Pancreas (tissue), 10 donors: ENCODE measurements around the gene L3MBTL1. TPM values are rescaled to one million over a fixed set of nuclear protein-coding genes. Genes with fewer than 3 reads are reported as not detected.
"Not testable (repeated sequence)": the region's sequence is repeated elsewhere in the genome, so short reads cannot be mapped to it uniquely, and the experiment has no call there.

Experiments used
- ATAC-seq, 4 donors: fragments of 200-7000 bp; cut with Tn5 transposase; one replicate each; pipeline versions ENCODE4 v1.8.0 to v1.9.1; 2020; ENCODE audit warnings: mild to moderate bottlenecking in 4 of 4, moderate library complexity in 4 of 4
- DNase-seq, 6 donors: peaks; one replicate each; pipeline ENCODE4 v3.0.0-alpha.2; 2020
- FAIRE-seq: peaks from 2 replicates; lab custom pipeline; 2012; peaks lifted over from hg19 to GRCh38; lab: Jason Lieb, UNC
- H3K27ac ChIP-seq, 4 donors: fragments of 200-600 bp; sonication (generic); 1 replicate in 3 of 4; 2 replicates in 1 of 4; pipeline versions ENCODE4 v1.5.0 to v1.8.0; 2020
- H3K27me3 ChIP-seq, 4 donors: fragments of 200-600 bp; one replicate each; pipeline ENCODE4 v1.8.0; 2021
- H3K36me3 ChIP-seq, 3 donors: fragments of 200-600 bp; sonication (generic) in 1 of 3; one replicate each; pipeline versions ENCODE4 v1.5.0 to v1.8.0; 2020 to 2021
- H3K4me1 ChIP-seq, 3 donors: fragments of 200-600 bp; one replicate each; pipeline ENCODE4 v1.8.0; 2021
- H3K4me3 ChIP-seq, 4 donors: fragments of 200-600 bp; sonication (generic) in 2 of 4; one replicate each; pipeline versions ENCODE4 v1.5.0 to v1.8.0; 2020 to 2021
- H3K9me3 ChIP-seq, 4 donors: fragments of 200-600 bp; one replicate each; pipeline ENCODE4 v1.8.0; 2021
- WGBS, 2 donors: extraction: QIAGEN DNeasy Blood & Tissue Kit; methylation state at CpG; one replicate each; pipeline ENCODE4 v1.1.7; 2013; 5-methylcytosine and 5-hydroxymethylcytosine counted together
- intact Hi-C, 3 donors: fragments of 100-400 bp; cut with DNase I; formaldehyde crosslinking; loops; one replicate each; pipeline versions ENCODE4 v1.11.1 to v1.14.2; 2022
- polyA plus RNA-seq, 2 donors: library from polyadenylated mRNA; stranded (reverse); fragments of 200-250 nt; gene quantifications; one replicate each; pipeline ENCODE4 v1.2.3, GENCODE V29; 2013
- total RNA-seq, 6 donors: library from RNA; stranded (reverse); fragmentation: NEBNext Ultra II Directional in 4 of 6; extraction: Animal tissue kit (Norgen Biotek cat#: 25700) in 4 of 6; gene quantifications; one replicate each; pipeline versions ENCODE4 v1.2.1 to v1.2.4, GENCODE V29; 2021 to 2023
- TF ChIP-seq, protein P1 (sequence below), 4 donors: fragments of 200-600 bp; sonication (generic) in 3 of 4; IDR thresholded peaks; one replicate each; pipeline versions ENCODE4 v1.5.0 to v1.8.0; 2021; ENCODE audit warnings: antibody characterized with exemption in 4 of 4
- donor health status: healthy with polysubstance abuse.
- donor health status: DM: no; HTN: no; CAD: no; lungs with moderate emphysema.
- donor health status: DM: no; HTN: no; CAD: no.
- donor health status: control.
- donor health status: control.
- donor health status: Bipolar disorder and iron deficiency.
- donor health status: DM: yes; HTN: yes; CAD: no.
- donor health status: DM: no; HTN: no; CAD: no.
- donor health status: DM: no; HTN: no; CAD: no.
- donor health status: DM: yes; HTN: yes; CAD: no.

Gene L3MBTL1
- total and polyA plus RNA-seq, 8 donors = 3.4 to 10.7 (median 5.6) TPM

DNA sequence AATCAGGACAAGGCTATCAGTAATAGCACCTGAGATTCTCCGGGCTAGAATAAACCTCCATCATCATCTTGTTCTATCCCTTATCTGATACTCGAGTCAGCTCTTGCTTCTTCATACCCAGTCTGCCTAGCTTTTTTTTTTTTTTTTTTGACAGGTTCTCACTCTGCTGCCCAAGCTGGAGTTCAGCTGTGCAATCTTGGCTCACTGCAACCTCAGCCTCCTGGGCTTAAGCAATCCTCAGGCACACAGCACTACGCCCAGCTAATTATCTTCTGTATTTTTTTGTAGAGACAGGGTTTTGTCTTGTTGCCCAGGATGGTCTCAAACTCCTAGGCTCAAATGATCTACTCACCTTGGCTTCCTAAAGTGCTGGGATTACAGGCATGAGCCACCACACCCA lies 30.3 kb upstream of the L3MBTL1 start:
- no peaks in the 10 kb centered on the region for H3K9me3 ChIP-seq
- H3K4me3 ChIP-seq = no peak overlapping the region
- WGBS, 2 donors = 31 to 34% methylated on average over 3 of the region's 3 CpGs
- no peaks in the 10 kb centered on the region for H3K36me3 ChIP-seq
- DNase-seq (no peak), FAIRE-seq (no peak), ATAC-seq (peak in 1 of 4 donors; percentile 28)
- no peaks in the 10 kb centered on the region for H3K4me1 ChIP-seq
- TF ChIP-seq, protein P1, sequence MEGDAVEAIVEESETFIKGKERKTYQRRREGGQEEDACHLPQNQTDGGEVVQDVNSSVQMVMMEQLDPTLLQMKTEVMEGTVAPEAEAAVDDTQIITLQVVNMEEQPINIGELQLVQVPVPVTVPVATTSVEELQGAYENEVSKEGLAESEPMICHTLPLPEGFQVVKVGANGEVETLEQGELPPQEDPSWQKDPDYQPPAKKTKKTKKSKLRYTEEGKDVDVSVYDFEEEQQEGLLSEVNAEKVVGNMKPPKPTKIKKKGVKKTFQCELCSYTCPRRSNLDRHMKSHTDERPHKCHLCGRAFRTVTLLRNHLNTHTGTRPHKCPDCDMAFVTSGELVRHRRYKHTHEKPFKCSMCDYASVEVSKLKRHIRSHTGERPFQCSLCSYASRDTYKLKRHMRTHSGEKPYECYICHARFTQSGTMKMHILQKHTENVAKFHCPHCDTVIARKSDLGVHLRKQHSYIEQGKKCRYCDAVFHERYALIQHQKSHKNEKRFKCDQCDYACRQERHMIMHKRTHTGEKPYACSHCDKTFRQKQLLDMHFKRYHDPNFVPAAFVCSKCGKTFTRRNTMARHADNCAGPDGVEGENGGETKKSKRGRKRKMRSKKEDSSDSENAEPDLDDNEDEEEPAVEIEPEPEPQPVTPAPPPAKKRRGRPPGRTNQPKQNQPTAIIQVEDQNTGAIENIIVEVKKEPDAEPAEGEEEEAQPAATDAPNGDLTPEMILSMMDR (IDR thresholded peaks at IDR 0.05) = no peak
- H3K27me3 ChIP-seq = no peaks in the 10 kb centered on the region
- intact Hi-C loops = no loop called here
- no peak overlapping the region for H3K27ac ChIP-seq

DNA sequence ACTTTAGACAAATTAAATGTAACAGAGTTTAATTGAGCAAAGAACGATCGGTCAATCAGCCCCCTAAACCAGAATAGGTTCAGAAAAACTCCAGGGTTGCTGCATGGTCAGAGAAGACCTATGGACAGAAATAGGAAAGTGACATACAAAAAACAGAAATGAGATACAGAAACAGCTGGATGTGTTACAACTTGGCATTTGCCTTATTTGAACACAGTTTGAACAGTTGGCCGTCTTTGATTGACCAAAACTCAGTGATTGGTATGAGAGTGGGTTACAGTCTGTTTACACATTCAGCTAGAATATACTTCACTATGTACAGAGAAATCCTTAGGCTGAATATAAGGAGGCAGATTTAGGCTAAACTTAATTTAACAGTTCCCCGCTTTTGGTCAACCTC lies 29.9 kb upstream of the L3MBTL1 start:
- no peaks in the 10 kb centered on the region for H3K36me3 ChIP-seq
- H3K27me3 ChIP-seq = no peaks in the 10 kb centered on the region
- no peaks in the 10 kb centered on the region for H3K4me1 ChIP-seq
- no peak for ATAC-seq
- WGBS, 2 donors = 69 to 73% methylated on average over 4 of the region's 4 CpGs
- no peaks in the 10 kb centered on the region for H3K9me3 ChIP-seq
- TF ChIP-seq, protein P1 (IDR thresholded peaks at IDR 0.05) = no peak
- intact Hi-C loops = no loop called here
- no peak overlapping the region for H3K4me3 ChIP-seq
- no peak for FAIRE-seq
- no peak overlapping the region for H3K27ac ChIP-seq
- no peak for DNase-seq

DNA sequence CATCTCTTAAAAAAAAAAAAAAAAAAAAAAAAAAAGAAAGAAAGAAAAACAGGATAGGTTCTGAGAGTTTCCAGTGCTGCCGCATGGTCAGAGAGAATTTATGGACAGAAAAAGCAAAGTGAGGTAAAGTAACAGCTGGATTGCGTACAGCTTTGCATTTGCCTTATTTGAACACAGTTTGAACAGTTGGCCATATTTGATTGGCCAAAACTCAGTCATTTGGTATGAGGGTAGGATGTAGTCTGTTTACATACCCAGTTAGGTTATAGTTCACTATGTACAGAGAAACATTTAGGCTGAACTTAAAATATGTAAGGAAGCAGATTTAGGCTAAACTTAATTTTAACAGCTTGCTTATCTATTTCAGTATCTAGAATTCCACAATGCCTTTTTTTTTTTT lies 17.5 kb upstream of the L3MBTL1 start:
- Histone ChIP-seq H3K9me3 (no peaks in the 10 kb centered on the region), H3K4me3 (no peak overlapping the region), H3K27me3 (no peaks in the 10 kb centered on the region), H3K27ac (no peak overlapping the region), H3K36me3 (no peaks in the 10 kb centered on the region), H3K4me1 (no peaks in the 10 kb centered on the region)
- no peak for DNase-seq
- no peak for ATAC-seq
- 91 to 93% methylated on average over 2 of the region's 2 CpGs for WGBS, 2 donors
- TF ChIP-seq, protein P1 (IDR thresholded peaks at IDR 0.05) = no peak
- intact Hi-C loops = no loop called here
- no peak for FAIRE-seq

DNA sequence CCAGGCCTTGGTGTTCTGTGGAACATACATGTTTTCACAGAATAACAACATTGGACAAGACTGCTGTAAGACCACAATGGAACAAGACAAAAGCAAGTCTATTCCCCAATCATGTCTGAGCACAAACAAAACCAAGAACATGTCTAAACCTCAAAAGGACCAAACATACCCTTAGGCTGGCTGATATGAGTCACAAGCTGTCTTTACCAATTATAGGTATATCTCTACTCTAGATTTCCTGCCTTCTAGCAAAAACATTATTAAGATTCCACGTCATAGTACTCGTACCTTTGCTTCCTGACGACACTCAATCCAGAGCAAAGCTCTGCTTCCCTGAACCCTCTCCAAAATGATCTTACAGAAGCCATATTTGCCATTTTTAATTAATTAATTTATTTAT lies 15.4 kb upstream of the L3MBTL1 start:
- H3K27me3 ChIP-seq = no peaks in the 10 kb centered on the region
- no peak overlapping the region for H3K27ac ChIP-seq
- FAIRE-seq (no peak), ATAC-seq (no peak), DNase-seq (no peak)
- no peaks in the 10 kb centered on the region for H3K36me3 ChIP-seq
- H3K4me3 ChIP-seq = no peak overlapping the region
- intact Hi-C loops = no loop called here
- TF ChIP-seq, protein P1 (IDR thresholded peaks at IDR 0.05) = no peak
- H3K4me1 ChIP-seq = no peaks in the 10 kb centered on the region
- WGBS, 2 donors = 90 to 97% methylated on average over 3 of the region's 3 CpGs
- H3K9me3 ChIP-seq = no peaks in the 10 kb centered on the region

DNA sequence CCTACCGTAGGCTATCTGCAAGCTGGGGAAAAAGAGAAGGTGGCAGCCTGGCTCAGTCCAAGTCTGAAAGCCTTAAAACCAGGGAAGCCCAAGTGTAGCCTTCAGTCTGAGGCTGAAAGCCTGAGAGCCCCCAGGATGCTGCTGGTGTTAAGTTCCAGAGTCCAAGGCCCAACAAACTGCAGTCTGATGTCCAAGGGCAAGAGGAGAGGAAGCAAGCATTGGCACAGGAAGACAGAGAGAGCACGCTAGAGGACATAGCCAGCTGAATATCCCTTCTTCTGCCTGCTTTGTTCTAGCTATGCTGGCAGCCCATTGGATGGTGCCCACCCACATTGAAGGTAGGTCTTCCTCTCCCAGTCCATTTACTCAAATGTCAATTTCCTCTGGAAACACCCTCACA lies 12.1 kb upstream of the L3MBTL1 start:
- H3K4me1 ChIP-seq = no peaks in the 10 kb centered on the region
- no peak overlapping the region for H3K4me3 ChIP-seq
- no peak overlapping the region for H3K27ac ChIP-seq
- FAIRE-seq (no peak), DNase-seq (no peak), ATAC-seq (no peak)
- H3K9me3 ChIP-seq = no peaks in the 10 kb centered on the region
- TF ChIP-seq, protein P1 (IDR thresholded peaks at IDR 0.05) = no peak
- intact Hi-C loops = no loop called here
- 45 to 64% methylated on average over 2 of the region's 2 CpGs for WGBS, 2 donors
- H3K36me3 ChIP-seq = no peaks in the 10 kb centered on the region
- no peaks in the 10 kb centered on the region for H3K27me3 ChIP-seq

DNA sequence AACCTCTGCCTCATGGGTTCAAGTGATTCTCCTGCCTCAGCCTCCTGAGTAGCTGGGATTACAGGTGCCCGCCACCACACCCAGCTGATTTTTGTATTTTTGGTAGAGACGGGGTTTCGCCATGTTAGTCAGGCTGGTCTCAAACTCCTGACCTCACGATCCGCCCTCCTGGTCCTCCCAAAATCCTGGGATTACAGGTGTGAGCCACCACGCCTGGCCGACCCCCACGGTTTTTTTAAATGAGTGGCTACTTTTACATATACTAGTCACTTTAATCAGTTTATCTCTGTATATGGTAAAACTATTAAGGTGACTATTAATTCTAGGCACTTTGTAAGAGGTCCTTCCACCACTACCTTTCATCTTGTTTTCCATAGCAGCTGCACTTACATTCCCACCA lies 5.5 kb upstream of the L3MBTL1 start:
- H3K4me1 ChIP-seq, H3K27ac ChIP-seq, H3K9me3 ChIP-seq, H3K4me3 ChIP-seq, ATAC-seq, intact Hi-C loops, H3K27me3 ChIP-seq, H3K36me3 ChIP-seq, FAIRE-seq, DNase-seq: not testable (repeated sequence)
- 86 to 89% methylated on average over 8 of the region's 8 CpGs for WGBS, 2 donors
